Measurements from ENCODE around the gene TSPAN17. TPM values are rescaled to one million over a fixed set of nuclear protein-coding genes. Genes with fewer than 3 reads are reported as not detected.

The TSPAN17 gene
- total RNA-seq, 4 donors from 2014 or later: 16.4 to 36.4 (median 30.6) TPM

DNA sequence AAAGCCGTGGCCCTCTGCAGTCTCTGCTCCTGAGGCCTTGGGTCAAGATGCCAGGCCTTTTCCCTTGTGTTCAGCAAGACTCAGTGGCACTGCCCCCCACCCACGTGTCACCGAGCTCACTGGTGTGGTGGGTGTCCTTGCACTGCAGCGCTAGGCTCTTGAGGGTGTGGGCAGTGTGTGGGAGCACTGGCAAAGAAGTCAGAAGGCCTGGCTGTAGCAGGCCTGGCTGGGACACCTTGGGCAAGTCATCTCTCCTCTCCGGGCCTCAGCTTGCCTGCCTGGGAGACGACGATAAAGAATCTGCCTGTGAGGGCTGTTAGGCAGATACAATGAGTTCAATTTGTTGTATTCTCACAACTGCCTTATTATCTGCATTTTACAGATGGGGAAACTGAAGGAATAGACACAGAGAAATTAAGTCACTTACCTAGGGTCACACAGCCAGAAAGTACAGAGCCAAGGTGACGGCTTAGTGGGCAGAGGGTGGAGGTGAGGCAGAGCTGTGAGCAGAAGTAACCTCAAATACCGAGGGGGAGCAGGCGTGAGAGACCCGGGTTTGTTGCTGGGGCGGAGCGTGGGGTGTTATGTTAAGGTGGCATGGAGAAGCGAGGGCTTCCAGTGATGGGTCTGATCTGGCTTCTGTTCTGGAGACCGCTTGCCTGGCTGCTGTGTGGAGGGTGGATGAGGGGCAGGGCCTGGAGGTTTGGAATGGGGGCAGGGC is 1.4 kb downstream of the TSPAN17 start:
- H3K27ac ChIP-seq: peak overlapping the region; percentile 71 to 85 (median 80)

DNA sequence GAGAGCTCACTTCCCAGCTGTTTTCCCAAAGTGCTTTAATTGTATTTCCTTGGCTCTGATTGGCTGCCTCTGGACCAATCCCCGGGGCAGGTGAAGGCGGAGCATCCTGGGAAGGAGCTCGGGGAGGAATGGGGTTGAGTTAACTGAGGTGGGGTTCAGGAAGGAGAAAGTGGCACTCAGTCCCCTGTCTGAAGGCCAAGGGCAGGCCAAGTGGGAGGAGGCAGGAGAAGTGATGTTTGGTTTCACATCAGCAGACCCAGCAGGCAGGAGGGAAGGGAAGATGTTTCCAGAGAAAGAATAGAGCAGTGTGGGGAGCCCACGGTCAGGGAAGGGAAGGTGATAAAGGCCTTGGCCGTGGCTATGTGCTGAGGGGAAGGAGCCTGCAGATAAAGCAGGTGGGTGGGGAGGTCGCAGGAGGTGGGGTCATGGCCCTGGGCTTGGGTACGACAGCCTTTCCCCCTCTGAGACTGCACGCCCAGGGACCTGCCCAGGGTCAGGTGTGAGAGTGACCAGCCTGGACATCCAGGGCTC is 3.1 kb downstream of the TSPAN17 start:
- peaks cover 32 to 68% (median 41%) of the 10 kb centered on the region in 3 donors for H3K4me1 ChIP-seq
- WGBS, 2 donors: 80 to 81% methylated on average over 8 of the region's 8 CpGs

More for the DNA sequence above, 1.4 kb downstream of the TSPAN17 start:
- 71 to 74% methylated on average over 10 to 11 of the region's 15 CpGs for WGBS, 2 donors
- Histone ChIP-seq H3K36me3 (peaks cover 0 to 8% (median 4%) of the 10 kb centered on the region in 3 donors), H3K4me1 (peaks cover 21 to 54% (median 27%) of the 10 kb centered on the region in 3 donors), H3K4me3 (peak overlapping the region in 3 of 4 donors; percentile 65 to 82 (median 73)), H3K9me3 (no peaks in the 10 kb centered on the region), H3K27me3 (no peaks in the 10 kb centered on the region)
- DNase-seq: no peak
- TF ChIP-seq, protein P1, sequence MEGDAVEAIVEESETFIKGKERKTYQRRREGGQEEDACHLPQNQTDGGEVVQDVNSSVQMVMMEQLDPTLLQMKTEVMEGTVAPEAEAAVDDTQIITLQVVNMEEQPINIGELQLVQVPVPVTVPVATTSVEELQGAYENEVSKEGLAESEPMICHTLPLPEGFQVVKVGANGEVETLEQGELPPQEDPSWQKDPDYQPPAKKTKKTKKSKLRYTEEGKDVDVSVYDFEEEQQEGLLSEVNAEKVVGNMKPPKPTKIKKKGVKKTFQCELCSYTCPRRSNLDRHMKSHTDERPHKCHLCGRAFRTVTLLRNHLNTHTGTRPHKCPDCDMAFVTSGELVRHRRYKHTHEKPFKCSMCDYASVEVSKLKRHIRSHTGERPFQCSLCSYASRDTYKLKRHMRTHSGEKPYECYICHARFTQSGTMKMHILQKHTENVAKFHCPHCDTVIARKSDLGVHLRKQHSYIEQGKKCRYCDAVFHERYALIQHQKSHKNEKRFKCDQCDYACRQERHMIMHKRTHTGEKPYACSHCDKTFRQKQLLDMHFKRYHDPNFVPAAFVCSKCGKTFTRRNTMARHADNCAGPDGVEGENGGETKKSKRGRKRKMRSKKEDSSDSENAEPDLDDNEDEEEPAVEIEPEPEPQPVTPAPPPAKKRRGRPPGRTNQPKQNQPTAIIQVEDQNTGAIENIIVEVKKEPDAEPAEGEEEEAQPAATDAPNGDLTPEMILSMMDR (IDR thresholded peaks at IDR 0.05): no peak
- TF ChIP-seq POLR2A (IDR thresholded peaks at IDR 0.05): no peak
- intact Hi-C loops (cut with DNase I): no loop called here

GRCh38 chr5:176651472-176651980 is 4.2 kb downstream of the TSPAN17 start:
- Histone ChIP-seq H3K27ac (no peak overlapping the region), H3K9me3 (no peaks in the 10 kb centered on the region), H3K27me3 (no peaks in the 10 kb centered on the region), H3K4me3 (no peak overlapping the region), H3K36me3 (peaks cover 0 to 34% (median 4%) of the 10 kb centered on the region in 3 donors), H3K4me1 (peaks cover 31 to 64% (median 40%) of the 10 kb centered on the region in 3 donors)
- TF ChIP-seq, protein P1 (IDR thresholded peaks at IDR 0.05): no peak
- no peak for TF ChIP-seq POLR2A (IDR thresholded peaks at IDR 0.05)
- intact Hi-C loops (cut with DNase I): no loop called here
- no peak for DNase-seq
- 87 to 100% methylated on average over 1 to 3 of the region's 17 CpGs for WGBS, 2 donors

More for the DNA sequence above, 3.1 kb downstream of the TSPAN17 start:
- TF ChIP-seq, protein P1 (IDR thresholded peaks at IDR 0.05): no peak
- no peak for TF ChIP-seq POLR2A (IDR thresholded peaks at IDR 0.05)
- no peak for DNase-seq
- H3K9me3 ChIP-seq: no peaks in the 10 kb centered on the region
- no peak overlapping the region for H3K4me3 ChIP-seq
- intact Hi-C loops (cut with DNase I): no loop called here
- peaks cover 0 to 23% (median 4%) of the 10 kb centered on the region in 3 donors for H3K36me3 ChIP-seq
- no peaks in the 10 kb centered on the region for H3K27me3 ChIP-seq
- no peak overlapping the region for H3K27ac ChIP-seq

DNA sequence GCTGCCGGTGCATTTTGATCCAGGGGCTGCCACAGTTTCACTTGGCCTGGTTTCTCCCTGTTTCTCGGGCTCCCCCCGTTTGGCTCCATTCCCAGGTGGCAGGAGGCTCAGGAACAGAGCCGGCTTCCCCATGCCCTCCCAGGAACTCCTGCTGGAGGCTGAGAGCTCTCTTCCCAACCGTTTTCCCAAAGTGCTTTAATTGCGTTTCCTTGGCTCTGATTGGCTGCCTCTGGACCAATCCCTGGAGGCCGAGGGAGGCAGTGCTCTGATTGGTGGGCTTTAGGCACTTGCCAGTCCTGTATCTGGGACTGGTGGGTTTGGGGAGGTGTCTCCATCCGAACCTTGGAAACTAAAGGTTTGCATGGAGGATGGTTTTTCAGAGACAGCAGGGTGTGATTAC is 4.9 kb downstream of the TSPAN17 start:
- TF ChIP-seq, protein P1 (IDR thresholded peaks at IDR 0.05): no peak
- TF ChIP-seq POLR2A (IDR thresholded peaks at IDR 0.05): no peak
- WGBS, 2 donors: 79 to 80% methylated on average over 6 to 7 of the region's 8 CpGs

More for the DNA sequence above, 4.9 kb downstream of the TSPAN17 start:
- Histone ChIP-seq H3K4me3 (no peak overlapping the region), H3K27ac (no peak overlapping the region), H3K27me3 (no peaks in the 10 kb centered on the region), H3K9me3 (no peaks in the 10 kb centered on the region), H3K36me3 (peaks cover 5 to 40% (median 8%) of the 10 kb centered on the region in 3 donors), H3K4me1 (peaks cover 27 to 60% (median 37%) of the 10 kb centered on the region in 3 donors)
- no peak for DNase-seq
- intact Hi-C loops (cut with DNase I): no loop called here

Measured in esophagus squamous epithelium (tissue), 5 donors.